Lower leg skin (tissue), 3 donors: ENCODE measurements around the gene LAP3.

Experiments used
- CTCF ChIP-seq, 3 donors: fragments of 450-650 bp; IDR thresholded peaks; one replicate each; pipeline ENCODE4 v1.5.1; 2016; ENCODE audit warnings: antibody characterized with exemption in 3 of 3, mild to moderate bottlenecking in 3 of 3, moderate library complexity in 2 of 3
- POLR2A ChIP-seq, 2 donors: fragments of 450-650 bp; IDR thresholded peaks; one replicate each; pipeline ENCODE4 v1.6.1; 2016 to 2017; ENCODE audit warnings: antibody characterized with exemption in 2 of 2, mild to moderate bottlenecking in 1 of 2, moderate library complexity in 1 of 2

DNA sequence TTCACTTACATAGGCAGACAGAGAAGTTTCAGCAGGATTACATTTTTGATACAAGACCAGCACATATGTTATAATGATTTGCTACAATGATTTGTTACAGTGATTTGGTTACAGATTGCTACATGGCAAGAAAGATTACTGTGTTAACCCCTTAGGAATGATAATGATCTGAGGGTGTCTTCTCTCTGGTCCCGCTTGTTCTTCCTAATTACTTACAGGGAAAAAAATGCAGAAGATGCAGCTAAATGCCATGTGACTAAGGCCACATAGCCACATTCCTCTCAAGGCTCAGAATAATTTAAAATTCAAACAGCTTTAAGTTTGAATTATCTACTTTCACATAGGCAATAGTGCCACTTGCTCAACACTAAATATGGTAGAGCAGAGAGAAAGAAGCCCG lies 9.7 kb upstream of the LAP3 start:
- TF ChIP-seq CTCF (IDR thresholded peaks at IDR 0.05) (no peak), POLR2A (IDR thresholded peaks at IDR 0.05) (no peak)
